MM.1S (cell line): ENCODE data around the gene DTNB.

Source experiments
- DNase-seq: peaks from one replicate; pipeline ENCODE4 v3.0.0-alpha.2; 2015
- H2AFZ ChIP-seq: fragments of 300-600 bp; sonication (generic); 2 replicates; pipeline ENCODE4 v1.6.0; 2016; ENCODE audit warnings: antibody characterized with exemption, low read length
- H3F3A ChIP-seq: fragments of 300-600 bp; sonication (generic); 2 replicates; pipeline ENCODE4 v1.6.1; 2016; ENCODE audit warnings: mild to moderate bottlenecking, antibody characterized with exemption, low read length, moderate library complexity, mixed read lengths; ENCODE audit not compliant: insufficient read depth
- H3K27ac ChIP-seq: fragments of 300-600 bp; sonication (generic); 2 replicates; pipeline ENCODE4 v1.5.1; 2016; ENCODE audit warnings: mild to moderate bottlenecking, low read length
- H3K27me3 ChIP-seq: fragments of 300-600 bp; sonication (generic); replicated peaks from 2 replicates; pipeline ENCODE4 v1.6.0; 2016; ENCODE audit warnings: low read length; ENCODE audit not compliant: insufficient read depth
- H3K36me3 ChIP-seq: fragments of 300-600 bp; sonication (generic); replicated peaks from 2 replicates; pipeline ENCODE4 v1.6.1; 2016; ENCODE audit warnings: mild to moderate bottlenecking, low read length, mixed read lengths; ENCODE audit not compliant: insufficient read depth
- H3K4me1 ChIP-seq: fragments of 300-600 bp; sonication (generic); 2 replicates; pipeline ENCODE4 v1.6.1; 2016; ENCODE audit warnings: low read length, mixed read lengths
- H3K4me2 ChIP-seq: fragments of 300-600 bp; sonication (generic); 2 replicates; pipeline ENCODE4 v1.6.0; 2016; ENCODE audit warnings: low read depth, low read length
- H3K4me3 ChIP-seq: fragments of 300-600 bp; sonication (generic); 2 replicates; pipeline ENCODE4 v1.5.1; 2016; ENCODE audit warnings: low read length, mixed read lengths
- H3K79me2 ChIP-seq: fragments of 300-600 bp; sonication (generic); 2 replicates; pipeline ENCODE4 v1.6.1; 2016; ENCODE audit warnings: mixed run types, low read length, mixed read lengths
- H3K9ac ChIP-seq: fragments of 300-600 bp; sonication (generic); 2 replicates; pipeline ENCODE4 v1.6.1; 2016; ENCODE audit warnings: low read length, mixed read lengths
- H3K9me2 ChIP-seq: fragments of 300-600 bp; sonication (generic); replicated peaks from 2 replicates; pipeline ENCODE4 v1.6.1; 2016; ENCODE audit warnings: mild to moderate bottlenecking, low read length, mixed read lengths; ENCODE audit not compliant: insufficient read depth
- H3K9me3 ChIP-seq: fragments of 300-600 bp; sonication (generic); replicated peaks from 2 replicates; pipeline ENCODE4 v1.6.1; 2016; ENCODE audit warnings: mild to moderate bottlenecking, low read length, mixed read lengths; ENCODE audit not compliant: insufficient read depth
- H4K20me1 ChIP-seq: fragments of 300-600 bp; sonication (generic); 2 replicates; pipeline ENCODE4 v1.6.1; 2016; ENCODE audit warnings: mild to moderate bottlenecking, low read length, moderate library complexity, mixed read lengths; ENCODE audit not compliant: insufficient read depth
- EZH2 ChIP-seq: fragments of 300-600 bp; sonication (generic); optimal IDR thresholded peaks from 2 replicates; pipeline ENCODE3; 2017; ENCODE audit warnings: low read depth, mild to moderate bottlenecking, antibody characterized with exemption, low read length, mixed read lengths
- EZH2phosphoT487 ChIP-seq: fragments of 300-600 bp; sonication (generic); IDR thresholded peaks from 2 replicates; pipeline ENCODE4 v1.6.1; 2018; ENCODE audit warnings: antibody characterized with exemption, low read length
- TF ChIP-seq, protein P1 (sequence below): fragments of 300-600 bp; sonication (generic); IDR thresholded peaks from 2 replicates; pipeline ENCODE4 v1.5.1; 2016; ENCODE audit warnings: antibody characterized with exemption, low read length, mixed read lengths

Gene DTNB

GRCh38 chr2:25548601-25549000 lies 124.8 kb downstream of the DTNB start:
- H3F3A ChIP-seq = no peaks in the 10 kb centered on the region
- no peaks in the 10 kb centered on the region for H3K9me3 ChIP-seq
- no peak overlapping the region for H3K9ac ChIP-seq
- H3K4me3 ChIP-seq = no peak overlapping the region
- H3K4me1 ChIP-seq = no peaks in the 10 kb centered on the region
- TF ChIP-seq EZH2phosphoT487 (no peak), EZH2 (no peak)
- TF ChIP-seq, protein P1, sequence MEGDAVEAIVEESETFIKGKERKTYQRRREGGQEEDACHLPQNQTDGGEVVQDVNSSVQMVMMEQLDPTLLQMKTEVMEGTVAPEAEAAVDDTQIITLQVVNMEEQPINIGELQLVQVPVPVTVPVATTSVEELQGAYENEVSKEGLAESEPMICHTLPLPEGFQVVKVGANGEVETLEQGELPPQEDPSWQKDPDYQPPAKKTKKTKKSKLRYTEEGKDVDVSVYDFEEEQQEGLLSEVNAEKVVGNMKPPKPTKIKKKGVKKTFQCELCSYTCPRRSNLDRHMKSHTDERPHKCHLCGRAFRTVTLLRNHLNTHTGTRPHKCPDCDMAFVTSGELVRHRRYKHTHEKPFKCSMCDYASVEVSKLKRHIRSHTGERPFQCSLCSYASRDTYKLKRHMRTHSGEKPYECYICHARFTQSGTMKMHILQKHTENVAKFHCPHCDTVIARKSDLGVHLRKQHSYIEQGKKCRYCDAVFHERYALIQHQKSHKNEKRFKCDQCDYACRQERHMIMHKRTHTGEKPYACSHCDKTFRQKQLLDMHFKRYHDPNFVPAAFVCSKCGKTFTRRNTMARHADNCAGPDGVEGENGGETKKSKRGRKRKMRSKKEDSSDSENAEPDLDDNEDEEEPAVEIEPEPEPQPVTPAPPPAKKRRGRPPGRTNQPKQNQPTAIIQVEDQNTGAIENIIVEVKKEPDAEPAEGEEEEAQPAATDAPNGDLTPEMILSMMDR = no peak
- no peaks in the 10 kb centered on the region for H3K36me3 ChIP-seq
- no peaks in the 10 kb centered on the region for H3K9me2 ChIP-seq
- H3K27me3 ChIP-seq = no peaks in the 10 kb centered on the region
- no peak overlapping the region for H3K27ac ChIP-seq
- H4K20me1 ChIP-seq = no peaks in the 10 kb centered on the region
- DNase-seq = no peak
- H3K79me2 ChIP-seq = no peaks in the 10 kb centered on the region
- H2AFZ ChIP-seq = no peak overlapping the region
- no peak overlapping the region for H3K4me2 ChIP-seq

DNA sequence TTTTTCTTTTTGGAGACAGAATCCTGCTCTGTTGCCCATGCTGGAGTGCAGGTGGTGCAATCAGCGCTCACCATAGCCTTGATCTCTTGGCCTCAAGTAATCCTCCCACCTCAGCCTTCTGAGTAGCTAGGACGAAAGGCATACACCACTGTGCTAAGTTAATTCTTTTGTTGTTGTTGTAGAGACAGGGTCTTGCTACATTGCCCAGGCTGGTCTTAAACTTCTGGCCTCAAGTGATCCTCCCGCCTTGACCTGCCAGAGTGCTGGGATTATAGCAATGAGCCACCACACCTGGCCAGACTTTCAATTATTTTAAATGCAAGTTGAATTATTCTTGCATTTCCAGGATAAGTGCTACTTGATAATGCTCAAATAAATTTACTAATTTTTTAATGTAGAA lies 126.5 kb downstream of the DTNB start:
- Histone ChIP-seq H3K27ac (no peak overlapping the region), H3K4me3 (no peak overlapping the region), H3K9me2 (no peaks in the 10 kb centered on the region), H3K9ac (no peak overlapping the region), H2AFZ (no peak overlapping the region), H3F3A (no peaks in the 10 kb centered on the region), H3K9me3 (no peaks in the 10 kb centered on the region), H3K79me2 (no peaks in the 10 kb centered on the region), H3K36me3 (no peaks in the 10 kb centered on the region), H4K20me1 (no peaks in the 10 kb centered on the region), H3K4me1 (no peaks in the 10 kb centered on the region), H3K27me3 (no peaks in the 10 kb centered on the region), H3K4me2 (no peak overlapping the region)
- no peak for TF ChIP-seq EZH2phosphoT487
- TF ChIP-seq, protein P1 = no peak
- no peak for TF ChIP-seq EZH2
- DNase-seq = no peak

GRCh38 chr2:25545899-25546298 lies 127.5 kb downstream of the DTNB start:
- Histone ChIP-seq H4K20me1 (no peaks in the 10 kb centered on the region), H3K9ac (no peak overlapping the region), H3K27ac (no peak overlapping the region), H3K4me1 (no peaks in the 10 kb centered on the region), H3K4me2 (no peak overlapping the region), H3F3A (no peaks in the 10 kb centered on the region), H3K36me3 (no peaks in the 10 kb centered on the region), H3K27me3 (no peaks in the 10 kb centered on the region), H3K9me2 (no peaks in the 10 kb centered on the region), H3K79me2 (no peaks in the 10 kb centered on the region), H3K4me3 (no peak overlapping the region), H3K9me3 (no peaks in the 10 kb centered on the region), H2AFZ (no peak overlapping the region)
- TF ChIP-seq, protein P1 = no peak
- TF ChIP-seq EZH2 = no peak
- TF ChIP-seq EZH2phosphoT487 = no peak
- DNase-seq = no peak

DNA sequence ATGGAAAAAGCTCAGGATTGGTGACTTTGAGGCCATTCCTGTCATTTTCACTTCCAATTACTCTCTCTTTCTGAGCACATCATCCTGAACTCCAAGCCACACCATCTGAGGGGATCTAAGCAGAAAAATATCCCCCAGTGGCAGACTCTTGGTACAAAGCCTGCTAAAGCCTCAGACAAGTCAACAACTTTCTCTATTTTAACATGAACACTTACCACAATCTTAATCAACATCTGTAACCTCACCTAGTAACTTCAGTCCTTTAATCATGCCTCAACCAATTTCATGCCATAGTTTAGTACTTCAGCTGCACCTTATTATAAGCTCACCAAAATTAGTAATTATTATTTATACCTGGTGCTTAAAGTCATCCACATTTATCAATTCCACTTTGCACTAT lies 128.9 kb downstream of the DTNB start:
- H3K9me3 ChIP-seq = no peaks in the 10 kb centered on the region
- H3K27me3 ChIP-seq = no peaks in the 10 kb centered on the region
- no peaks in the 10 kb centered on the region for H3K79me2 ChIP-seq
- no peaks in the 10 kb centered on the region for H3F3A ChIP-seq
- TF ChIP-seq EZH2 (no peak), EZH2phosphoT487 (no peak)
- TF ChIP-seq, protein P1 = no peak
- no peaks in the 10 kb centered on the region for H4K20me1 ChIP-seq
- no peak for DNase-seq
- H3K27ac ChIP-seq = no peak overlapping the region
- no peaks in the 10 kb centered on the region for H3K36me3 ChIP-seq
- H3K9ac ChIP-seq = no peak overlapping the region
- H3K4me1 ChIP-seq = no peaks in the 10 kb centered on the region
- no peak overlapping the region for H3K4me2 ChIP-seq
- H3K9me2 ChIP-seq = no peaks in the 10 kb centered on the region
- H2AFZ ChIP-seq = no peak overlapping the region
- H3K4me3 ChIP-seq = no peak overlapping the region
